ENCODE results near the gene AGBL4. TPM values are rescaled to one million over a fixed set of nuclear protein-coding genes. Genes with fewer than 3 reads are reported as not detected.

The AGBL4 gene
- total and polyA plus RNA-seq, 9 of the 15 experiments (the other 6 are each of a cell fraction or from before 2014, with no cell fraction given) = 0.11 TPM; not detected in 7

DNA sequence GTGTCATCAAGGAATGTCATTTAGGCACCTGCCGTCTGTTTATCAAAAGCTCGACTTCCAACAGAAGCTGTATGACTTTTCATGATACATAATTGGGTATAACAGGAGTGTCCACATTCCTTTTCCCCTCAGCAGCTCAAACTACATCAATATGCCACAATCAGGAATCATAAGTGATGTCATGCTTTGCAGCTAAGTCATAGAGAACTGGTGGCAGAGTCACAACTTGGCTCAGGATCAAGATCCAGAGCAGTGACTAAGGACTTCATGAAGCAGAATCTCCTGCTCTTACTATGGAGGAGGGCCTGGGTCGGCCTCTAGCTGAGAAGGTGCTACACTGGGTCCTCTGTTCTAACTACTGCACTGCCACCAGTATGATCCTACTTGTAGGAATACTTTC is 36.5 kb upstream of the AGBL4 start:
- Histone ChIP-seq H3K36me3 (ENCODE audit: control insufficient read depth, insufficient read depth, low read length) (no peaks in the 10 kb centered on the region), H3K27me3 (ENCODE audit: control insufficient read depth in 2 of 2, insufficient read depth in 2 of 2, low read length in 2 of 2) (no peaks in the 10 kb centered on the region), H4K20me1 (replicated peaks; ENCODE audit: control insufficient read depth, insufficient read depth, low read length) (no peaks in the 10 kb centered on the region), H3K79me2 (ENCODE audit: control insufficient read depth, insufficient read depth, low read length) (no peaks in the 10 kb centered on the region), H3K9me1 (ENCODE audit: control insufficient read depth, insufficient read depth, low read length) (no peaks in the 10 kb centered on the region), H2AFZ (ENCODE audit: low read depth, low read length) (no peak overlapping the region), H3K4me1 (replicated peaks in 1 of 2; ENCODE audit: control insufficient read depth in 2 of 2, insufficient read depth in 2 of 2, low read length in 2 of 2) (no peaks in the 10 kb centered on the region), H3K4me3 (no peak overlapping the region), H3K9ac (ENCODE audit: insufficient read depth in 1 of 2, low read depth in 2 of 2, low read length in 2 of 2) (no peak overlapping the region), H3K27ac (ENCODE audit: extremely low read depth, low read depth, low read length) (no peak overlapping the region), H3K4me2 (ENCODE audit: insufficient read depth, low read length) (no peak overlapping the region), H3K9me3 (replicated peaks; ENCODE audit: control insufficient read depth, insufficient read depth, low read depth, low read length) (no peaks in the 10 kb centered on the region)
- no TSS peak for BruUV-seq (replicated peaks)
- POLR2A ChIA-PET = no interaction called here
- TF ChIP-seq ZNF644 (tag; IDR thresholded peaks at IDR 0.05; ENCODE audit: low read depth) (no peak), NCOA2 (IDR thresholded peaks at IDR 0.05; ENCODE audit: partially characterized antibody in 2 of 2) (no peak), SIN3B (IDR thresholded peaks at IDR 0.05; ENCODE audit: low read depth) (no peak), ZNF431 (CRISPR knock-in tag; IDR thresholded peaks at IDR 0.05) (no peak), MEIS2 (IDR thresholded peaks at IDR 0.05; ENCODE audit: partially characterized antibody) (no peak), SMARCB1 (IDR thresholded peaks at IDR 0.05; ENCODE audit: insufficient read length, low read depth) (no peak), CBFA2T2 (conservative IDR thresholded peaks at IDR 0.05) (no peak), ZNF263 (CRISPR knock-in tag; IDR thresholded peaks at IDR 0.05; ENCODE audit: borderline replicate concordance) (no peak)
- TF ChIP-seq, protein P1, sequence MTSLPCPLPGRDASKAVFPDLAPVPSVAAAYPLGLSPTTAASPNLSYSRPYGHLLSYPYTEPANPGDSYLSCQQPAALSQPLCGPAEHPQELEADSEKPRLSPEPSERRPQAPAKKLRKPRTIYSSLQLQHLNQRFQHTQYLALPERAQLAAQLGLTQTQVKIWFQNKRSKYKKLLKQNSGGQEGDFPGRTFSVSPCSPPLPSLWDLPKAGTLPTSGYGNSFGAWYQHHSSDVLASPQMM (CRISPR knock-in tag; IDR thresholded peaks at IDR 0.05) = no peak
- FAIRE-seq (no peak), DNase-seq (ENCODE audit: extremely low read depth in 1 of 4, low spot score in 3 of 4) (no peak), ATAC-seq (no peak)
- intact Hi-C loops (cut with micrococcal nuclease) = no loop called here
- in situ Hi-C loops (cut with MboI) = no loop called here
- CTCF ChIA-PET (ENCODE audit: low intra/inter-chr PET ratio) = no interaction called here
- 0% methylated on average over 3 of the region's 3 CpGs for WGBS (ENCODE audit: insufficient coverage, low coverage, missing lambda C conversion rate)
